Astrocyte of the spinal cord (primary cell): Measurements from ENCODE around the gene TENM4.
A peak's percentile ranks its signal among the peaks of the same experiment; 100 is the strongest.

Experiments
- DNase-seq: peaks from one replicate; pipeline ENCODE4 v3.0.0; 2011; ENCODE audit warnings: low read depth, low spot score
- H3K4me3 ChIP-seq: 2 replicates; pipeline ENCODE4 v1.5.1; 2011; ENCODE audit warnings: low read depth, mild to moderate bottlenecking, low read length, moderate library complexity
- CTCF ChIP-seq: IDR thresholded peaks from 2 replicates; pipeline ENCODE4 v1.5.1; 2012; ENCODE audit warnings: low read depth, mild to moderate bottlenecking, low read length, inconsistent platforms
- in situ Hi-C: cut with HindIII; loops from 2 replicates; pipeline ENCODE4 v1.10.0; 2017; ENCODE audit warnings: low sequenced_read_pairs

TENM4 gene

GRCh38 chr11:79092791-79093353 lies 348.0 kb downstream of the TENM4 start:
- in situ Hi-C loops: no loop called here
- DNase-seq: peak; percentile 90
- H3K4me3 ChIP-seq: no peak overlapping the region
- TF ChIP-seq CTCF: no peak

GRCh38 chr11:79090191-79090705 lies 350.6 kb downstream of the TENM4 start:
- in situ Hi-C loops: no loop called here
- no peak for TF ChIP-seq CTCF
- no peak overlapping the region for H3K4me3 ChIP-seq
- DNase-seq: no peak

GRCh38 chr11:79089601-79090000 lies 351.2 kb downstream of the TENM4 start:
- no peak for TF ChIP-seq CTCF
- no peak for DNase-seq
- in situ Hi-C loops: no loop called here
- no peak overlapping the region for H3K4me3 ChIP-seq

GRCh38 chr11:79088967-79089366 lies 351.9 kb downstream of the TENM4 start:
- DNase-seq: no peak
- H3K4me3 ChIP-seq: no peak overlapping the region
- in situ Hi-C loops: no loop called here
- no peak for TF ChIP-seq CTCF

GRCh38 chr11:79087961-79088318 lies 352.9 kb downstream of the TENM4 start:
- in situ Hi-C loops: no loop called here
- DNase-seq: no peak
- H3K4me3 ChIP-seq: no peak overlapping the region
- peak; percentile 5 for TF ChIP-seq CTCF

GRCh38 chr11:79087238-79087960 lies 353.4 kb downstream of the TENM4 start:
- no peak for TF ChIP-seq CTCF
- peak; percentile 81 for DNase-seq
- in situ Hi-C loops: no loop called here
- no peak overlapping the region for H3K4me3 ChIP-seq
